Left lung (tissue), 10 donors: ENCODE measurements around the gene SPINK8. TPM values are rescaled to one million over a fixed set of nuclear protein-coding genes. Genes with fewer than 3 reads are reported as not detected.

ENCODE experiments used
- ATAC-seq: fragments of 200-7000 bp; cut with Tn5 transposase; one replicate; pipeline ENCODE4 v1.9.1; 2020; ENCODE audit warnings: moderate library complexity
- DNase-seq, 4 donors: peaks; one replicate each; pipeline ENCODE4 v3.0.0-alpha.2; 2013 to 2020
- H3K27ac ChIP-seq, 2 donors: fragments of 200-600 bp; sonication (generic) in 1 of 2; one replicate each; pipeline versions ENCODE4 v1.5.0 to v1.8.0; 2020 to 2021
- H3K27me3 ChIP-seq, 2 donors: fragments of 200-600 bp; sonication (generic) in 1 of 2; one replicate each; pipeline versions ENCODE4 v1.5.0 to v1.8.0; 2020 to 2021
- H3K36me3 ChIP-seq, 2 donors: fragments of 200-600 bp; sonication (generic) in 1 of 2; one replicate each; pipeline versions ENCODE4 v1.5.0 to v1.8.0; 2020 to 2021
- H3K4me1 ChIP-seq, 2 donors: fragments of 200-600 bp; one replicate each; pipeline ENCODE4 v1.8.0; 2021
- H3K4me3 ChIP-seq, 2 donors: fragments of 200-600 bp; sonication (generic) in 1 of 2; one replicate each; pipeline versions ENCODE4 v1.5.0 to v1.8.0; 2020 to 2021; ENCODE audit warnings: mild to moderate bottlenecking in 1 of 2
- H3K9me3 ChIP-seq, 2 donors: fragments of 200-600 bp; sonication (generic) in 1 of 2; one replicate each; pipeline versions ENCODE4 v1.5.0 to v1.8.0; 2020 to 2021
- intact Hi-C, 2 donors: fragments of 100-400 bp; cut with DNase I; formaldehyde crosslinking; loops; one replicate each; pipeline versions ENCODE4 v1.11.2 to v1.14.2; 2022
- polyA plus RNA-seq, 6 donors: library from polyadenylated mRNA; unstranded; fragments of 120-200 nt; gene quantifications; one replicate each; pipeline ENCODE4 v1.2.1, GENCODE V29; 2013; ENCODE audit not compliant: insufficient read length in 6 of 6
- total RNA-seq, 2 donors: library from RNA; stranded (reverse); fragmentation: NEBNext Ultra II Directional; extraction: Animal tissue kit (Norgen Biotek cat#: 25700); gene quantifications; one replicate each; pipeline ENCODE4 v1.2.1, GENCODE V29; 2021
- TF ChIP-seq, protein P1 (sequence below), 2 donors: fragments of 200-600 bp; sonication (generic) in 1 of 2; IDR thresholded peaks; one replicate each; pipeline versions ENCODE4 v1.5.0 to v1.8.0; 2021; ENCODE audit warnings: antibody characterized with exemption in 2 of 2
- donor health status: DM: no; HTN: yes; CAD: no.
- donor health status: DM: no; HTN: no; CAD: no.

The SPINK8 gene
- total and polyA plus RNA-seq, 8 donors = not detected

DNA sequence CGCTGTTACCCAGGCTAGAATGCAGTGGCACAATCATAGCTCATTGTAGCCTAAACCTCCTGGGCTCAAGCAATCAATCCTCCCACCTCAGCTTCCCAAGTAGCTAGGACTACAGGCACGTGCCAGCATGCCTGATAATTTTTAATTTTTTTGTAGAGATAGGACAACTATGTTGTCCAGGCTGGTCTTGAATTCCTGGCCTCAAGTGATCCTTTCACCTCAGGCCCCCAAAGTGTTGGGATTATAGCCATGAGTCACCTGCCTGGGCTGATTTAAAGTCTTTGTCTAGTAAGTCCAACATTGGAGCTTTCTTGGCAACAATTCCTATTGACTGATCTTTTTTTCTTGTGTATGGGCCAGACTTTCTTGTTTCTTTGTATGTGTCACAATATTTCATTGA is 28.1 kb downstream of the SPINK8 start:
- DNase-seq = no peak
- Histone ChIP-seq H3K4me3 (no peak overlapping the region), H3K36me3 (no peaks in the 10 kb centered on the region), H3K27ac (no peak overlapping the region), H3K9me3 (no peaks in the 10 kb centered on the region), H3K27me3 (no peaks in the 10 kb centered on the region), H3K4me1 (peaks cover 1 to 17% of the 10 kb centered on the region in 2 donors)
- intact Hi-C loops = no loop called here
- TF ChIP-seq, protein P1, sequence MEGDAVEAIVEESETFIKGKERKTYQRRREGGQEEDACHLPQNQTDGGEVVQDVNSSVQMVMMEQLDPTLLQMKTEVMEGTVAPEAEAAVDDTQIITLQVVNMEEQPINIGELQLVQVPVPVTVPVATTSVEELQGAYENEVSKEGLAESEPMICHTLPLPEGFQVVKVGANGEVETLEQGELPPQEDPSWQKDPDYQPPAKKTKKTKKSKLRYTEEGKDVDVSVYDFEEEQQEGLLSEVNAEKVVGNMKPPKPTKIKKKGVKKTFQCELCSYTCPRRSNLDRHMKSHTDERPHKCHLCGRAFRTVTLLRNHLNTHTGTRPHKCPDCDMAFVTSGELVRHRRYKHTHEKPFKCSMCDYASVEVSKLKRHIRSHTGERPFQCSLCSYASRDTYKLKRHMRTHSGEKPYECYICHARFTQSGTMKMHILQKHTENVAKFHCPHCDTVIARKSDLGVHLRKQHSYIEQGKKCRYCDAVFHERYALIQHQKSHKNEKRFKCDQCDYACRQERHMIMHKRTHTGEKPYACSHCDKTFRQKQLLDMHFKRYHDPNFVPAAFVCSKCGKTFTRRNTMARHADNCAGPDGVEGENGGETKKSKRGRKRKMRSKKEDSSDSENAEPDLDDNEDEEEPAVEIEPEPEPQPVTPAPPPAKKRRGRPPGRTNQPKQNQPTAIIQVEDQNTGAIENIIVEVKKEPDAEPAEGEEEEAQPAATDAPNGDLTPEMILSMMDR (IDR thresholded peaks at IDR 0.05) = no peak
- no peak for ATAC-seq

DNA sequence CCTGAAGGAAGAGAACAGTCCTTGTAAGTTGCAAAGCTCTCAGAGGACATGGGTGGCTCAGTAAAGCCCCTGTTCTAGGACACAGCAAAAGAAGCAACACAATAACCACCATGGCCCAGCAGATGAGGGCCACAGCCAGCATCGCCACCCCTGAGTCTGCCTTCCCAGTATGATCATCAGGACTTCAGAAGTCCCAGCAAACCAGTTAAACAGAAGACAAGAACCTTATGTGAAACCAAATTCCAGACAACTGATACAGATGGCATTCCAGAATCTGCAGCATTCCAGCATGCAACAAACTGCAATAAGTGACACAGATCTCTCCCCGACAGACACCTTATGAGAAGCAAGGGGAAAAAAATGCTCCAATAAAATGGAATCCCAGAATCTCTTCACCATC is 30.4 kb downstream of the SPINK8 start:
- H3K4me1 ChIP-seq = peaks cover 10 to 39% of the 10 kb centered on the region in 2 donors
- H3K4me3 ChIP-seq = no peak overlapping the region
- H3K27ac ChIP-seq = no peak overlapping the region
- H3K27me3 ChIP-seq = no peaks in the 10 kb centered on the region
- no peak for DNase-seq
- ATAC-seq = no peak
- intact Hi-C loops = no loop called here
- TF ChIP-seq, protein P1 (IDR thresholded peaks at IDR 0.05) = no peak
- H3K9me3 ChIP-seq = no peaks in the 10 kb centered on the region
- peaks cover 0 to 3% of the 10 kb centered on the region in 2 donors for H3K36me3 ChIP-seq

DNA sequence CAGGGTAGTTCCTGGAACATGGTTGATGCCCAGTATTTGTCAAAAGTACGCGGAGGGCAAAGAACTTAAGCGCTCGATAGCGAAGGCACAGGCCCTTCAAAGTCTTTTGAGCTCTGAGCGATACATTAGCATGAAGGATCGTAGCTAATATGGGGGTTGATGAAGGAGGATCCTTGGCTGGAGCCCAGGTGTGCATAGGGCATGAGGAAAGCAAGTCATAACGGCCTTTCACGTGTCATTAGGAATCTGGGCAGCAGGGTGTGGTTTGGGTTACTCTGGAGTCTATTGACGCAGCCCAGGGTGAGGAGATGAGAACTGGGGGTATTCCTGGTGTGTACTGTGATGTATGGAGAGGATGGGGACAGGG is 31.7 kb downstream of the SPINK8 start:
- Histone ChIP-seq H3K9me3 (no peaks in the 10 kb centered on the region), H3K4me1 (peaks cover 10 to 40% of the 10 kb centered on the region in 2 donors), H3K36me3 (peaks cover 0 to 15% of the 10 kb centered on the region in 2 donors), H3K27ac (peak overlapping the region; percentile 96 to 98), H3K27me3 (no peaks in the 10 kb centered on the region), H3K4me3 (peak overlapping the region; percentile 94 to 98)
- ATAC-seq (peak; percentile 46), DNase-seq (peak in 2 of 4 donors; percentile 36)
- TF ChIP-seq, protein P1 (IDR thresholded peaks at IDR 0.05) = no peak
- intact Hi-C loops = no loop called here

DNA sequence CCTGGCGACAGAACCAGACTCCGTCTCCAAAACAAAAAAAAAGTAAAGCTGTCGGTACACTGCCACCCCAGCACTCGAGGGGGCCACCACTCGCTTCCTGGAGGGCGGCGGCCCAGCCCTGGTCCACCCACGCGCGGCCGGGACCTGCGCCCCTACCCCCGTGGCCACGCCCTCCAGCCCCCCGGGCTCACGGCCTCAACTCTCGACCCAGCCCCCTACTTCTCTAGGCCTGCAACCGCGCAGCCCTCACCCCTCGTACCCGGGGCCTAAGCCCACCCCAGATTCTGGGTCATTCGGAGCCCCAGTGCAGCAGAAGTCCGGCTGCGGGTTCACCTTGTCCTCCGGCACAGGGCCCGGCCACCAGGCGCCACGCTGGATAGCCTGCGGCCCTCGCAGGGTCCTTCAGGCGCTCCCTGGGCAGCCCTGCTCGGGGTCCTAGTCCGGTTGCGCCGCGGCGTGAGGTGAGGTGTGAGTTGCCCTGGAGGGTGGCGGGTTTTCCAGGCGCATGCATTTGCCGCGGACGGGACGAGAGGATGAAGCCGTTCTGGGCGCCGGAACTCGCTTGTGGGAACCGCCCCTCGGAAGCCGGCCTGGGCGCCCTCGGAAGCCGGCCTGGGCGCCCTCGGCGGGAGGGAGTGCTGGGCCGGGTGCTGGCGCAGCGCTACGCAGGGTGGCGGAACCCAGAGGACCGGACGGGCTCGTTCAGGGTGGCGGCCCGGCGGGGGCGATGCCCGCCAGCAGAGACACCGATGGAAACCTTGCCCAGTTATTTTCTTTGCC is 32.3 kb downstream of the SPINK8 start, which contains the start of gene NME6:
Gene NME6, minus strand, starts transcription at position 348 of the 780 bp plus-strand sequence.
- DNase-seq (peak; percentile 89 to 99 (median 93)), ATAC-seq (peak; percentile 98)
- H3K36me3 ChIP-seq = peaks cover 0 to 21% of the 10 kb centered on the region in 2 donors
- intact Hi-C loops = no loop called here
- peak within 1 kb of the TSS; percentile 94 to 98 for H3K4me3 ChIP-seq
- no peaks in the 10 kb centered on the region for H3K9me3 ChIP-seq
- TF ChIP-seq, protein P1 (IDR thresholded peaks at IDR 0.05) = no peak
- H3K27me3 ChIP-seq = no peaks in the 10 kb centered on the region
- H3K27ac ChIP-seq = peak within 1 kb of the TSS; percentile 96 to 98
- H3K4me1 ChIP-seq = peaks cover 12 to 37% of the 10 kb centered on the region in 2 donors
